Measurements from ENCODE around the gene SLC9A9. TPM values are rescaled to one million over a fixed set of nuclear protein-coding genes. Genes with fewer than 3 reads are reported as not detected.
"Not testable (repeated sequence)": the region's sequence is repeated elsewhere in the genome, so short reads cannot be mapped to it uniquely, and the experiment has no call there.

SLC9A9 gene
- total RNA-seq, 2 donors from 2014 or later, result 23.6 to 31.0 TPM

- Histone ChIP-seq H3K4me1 (replicated peaks) (no peaks in the 10 kb centered on the region), H3K4me3 (no peak overlapping the region), H3K27ac (no peak overlapping the region), H3K27me3 (replicated peaks; ENCODE audit: insufficient read depth) (no peaks in the 10 kb centered on the region), H3K36me3 (no peaks in the 10 kb centered on the region), H3K9me3 (no peaks in the 10 kb centered on the region)
- no peak for DNase-seq (ENCODE audit: low spot score)
- intact Hi-C loops (cut with DNase I), result no loop called here
- TF ChIP-seq POLR2A (IDR thresholded peaks at IDR 0.05) (no peak), CTCF (IDR thresholded peaks at IDR 0.05) (no peak), POLR2AphosphoS5 (IDR thresholded peaks at IDR 0.05) (no peak)
- 98% methylated on average over 3 of the region's 3 CpGs for WGBS
These were observed 32.8 kb upstream of the SLC9A9 start for GRCh38 chr3:143881095-143881494.

- no peak overlapping the region for H3K4me3 ChIP-seq
- DNase-seq (ENCODE audit: low spot score), result no peak
- H3K27me3 ChIP-seq (replicated peaks; ENCODE audit: insufficient read depth), result no peaks in the 10 kb centered on the region
- no peaks in the 10 kb centered on the region for H3K9me3 ChIP-seq
- H3K4me1 ChIP-seq (replicated peaks), result no peaks in the 10 kb centered on the region
- H3K36me3 ChIP-seq, result no peaks in the 10 kb centered on the region
- TF ChIP-seq POLR2A (IDR thresholded peaks at IDR 0.05) (no peak), POLR2AphosphoS5 (IDR thresholded peaks at IDR 0.05) (no peak), CTCF (IDR thresholded peaks at IDR 0.05) (no peak)
- intact Hi-C loops (cut with DNase I), result no loop called here
- H3K27ac ChIP-seq, result no peak overlapping the region
These were observed 27.3 kb upstream of the SLC9A9 start for GRCh38 chr3:143875546-143875945.

GRCh38 chr3:143873553-143873952 is 25.3 kb upstream of the SLC9A9 start:
- H3K9me3 ChIP-seq; H3K27me3 ChIP-seq (replicated peaks; ENCODE audit: insufficient read depth); H3K27ac ChIP-seq; H3K4me3 ChIP-seq; H3K36me3 ChIP-seq; H3K4me1 ChIP-seq (replicated peaks); intact Hi-C loops (cut with DNase I); DNase-seq (ENCODE audit: low spot score): not testable (repeated sequence)
- 96% methylated on average over 5 of the region's 5 CpGs for WGBS

- Histone ChIP-seq H3K36me3 (no peaks in the 10 kb centered on the region), H3K9me3 (no peaks in the 10 kb centered on the region), H3K4me3 (no peak overlapping the region), H3K4me1 (replicated peaks) (no peaks in the 10 kb centered on the region), H3K27ac (no peak overlapping the region), H3K27me3 (replicated peaks; ENCODE audit: insufficient read depth) (no peaks in the 10 kb centered on the region)
- TF ChIP-seq POLR2AphosphoS5 (IDR thresholded peaks at IDR 0.05) (no peak), CTCF (IDR thresholded peaks at IDR 0.05) (no peak), POLR2A (IDR thresholded peaks at IDR 0.05) (no peak)
- WGBS, result 83% methylated on average over 1 of the region's 1 CpG
- intact Hi-C loops (cut with DNase I), result no loop called here
- DNase-seq (ENCODE audit: low spot score), result no peak
These were observed 17.0 kb upstream of the SLC9A9 start for GRCh38 chr3:143865302-143865701.

GRCh38 chr3:143859465-143860203 is 11.4 kb upstream of the SLC9A9 start:
- TF ChIP-seq CTCF (IDR thresholded peaks at IDR 0.05) (no peak), POLR2AphosphoS5 (IDR thresholded peaks at IDR 0.05) (no peak), POLR2A (IDR thresholded peaks at IDR 0.05) (no peak)
- no peaks in the 10 kb centered on the region for H3K9me3 ChIP-seq
- no peaks in the 10 kb centered on the region for H3K27me3 ChIP-seq (replicated peaks; ENCODE audit: insufficient read depth)
- intact Hi-C loops (cut with DNase I), result no loop called here
- no peaks in the 10 kb centered on the region for H3K4me1 ChIP-seq (replicated peaks)
- WGBS, result 80% methylated on average over 3 of the region's 3 CpGs
- DNase-seq (ENCODE audit: low spot score), result no peak
- no peak overlapping the region for H3K4me3 ChIP-seq
- H3K36me3 ChIP-seq, result no peaks in the 10 kb centered on the region
- H3K27ac ChIP-seq, result no peak overlapping the region

Data from prostate gland (tissue), 2 donors.